ENCODE measurements around the gene SHMT2. TPM values are rescaled to one million over a fixed set of nuclear protein-coding genes. Genes with fewer than 3 reads are reported as not detected.

SHMT2 gene
- total RNA-seq, result 162 and 165 TPM in 2 replicates
- long read RNA-seq, transcript SHMT2-203 (12 exons, 2,121 nt), result minor isoform, 5 of 907 reads
- long read RNA-seq, transcript SHMT2-201 (12 exons, 2,537 nt), result major isoform, 786 of 907 reads
- long read RNA-seq, transcript SHMT2-226 (11 exons, 2,215 nt), result minor isoform, 10 of 907 reads
- long read RNA-seq, partial matches to known transcripts, result 29 of 907 reads
- long read RNA-seq, other reads (novel, unspliced or antisense), result 72 of 907 reads

DNA sequence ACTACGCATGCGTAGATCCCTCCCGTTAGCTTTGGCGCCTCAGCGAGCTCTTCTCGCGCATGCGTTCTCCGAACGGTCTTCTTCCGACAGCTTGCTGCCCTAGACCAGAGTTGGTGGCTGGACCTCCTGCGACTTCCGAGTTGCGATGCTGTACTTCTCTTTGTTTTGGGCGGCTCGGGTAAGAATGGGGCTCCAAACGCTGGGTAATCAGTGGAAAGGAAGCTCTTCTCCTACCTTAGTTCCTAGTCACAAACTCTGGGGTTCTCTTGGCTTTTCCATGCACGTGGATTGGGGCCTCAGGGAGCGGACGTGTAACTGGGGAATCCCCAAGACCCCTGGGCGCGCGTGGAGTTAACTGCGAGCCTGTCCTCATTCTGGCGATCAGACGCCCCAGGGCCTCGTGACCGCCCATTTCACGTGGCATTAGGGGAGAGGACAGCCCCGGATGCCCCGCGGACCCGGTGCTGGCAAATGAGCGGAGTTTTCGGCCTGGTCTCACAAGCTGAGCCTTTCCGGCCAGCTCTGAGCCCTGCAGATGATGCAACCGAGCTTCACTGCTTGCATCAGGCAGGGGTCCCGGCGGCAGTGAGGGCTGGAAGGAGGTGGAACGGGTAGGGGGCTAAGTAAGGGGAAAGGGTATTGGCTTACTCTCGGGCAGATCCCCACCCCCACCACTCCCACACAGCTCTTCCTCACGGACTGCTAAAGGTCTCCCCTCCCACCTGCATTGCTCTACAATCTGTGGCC lies at the start of gene SHMT2:
TSS of gene SHMT2 (plus strand) at position 78 of the 747 bp plus-strand sequence. CDS start at position 146, 68 bp downstream.
- TF ChIP-seq, protein P1, sequence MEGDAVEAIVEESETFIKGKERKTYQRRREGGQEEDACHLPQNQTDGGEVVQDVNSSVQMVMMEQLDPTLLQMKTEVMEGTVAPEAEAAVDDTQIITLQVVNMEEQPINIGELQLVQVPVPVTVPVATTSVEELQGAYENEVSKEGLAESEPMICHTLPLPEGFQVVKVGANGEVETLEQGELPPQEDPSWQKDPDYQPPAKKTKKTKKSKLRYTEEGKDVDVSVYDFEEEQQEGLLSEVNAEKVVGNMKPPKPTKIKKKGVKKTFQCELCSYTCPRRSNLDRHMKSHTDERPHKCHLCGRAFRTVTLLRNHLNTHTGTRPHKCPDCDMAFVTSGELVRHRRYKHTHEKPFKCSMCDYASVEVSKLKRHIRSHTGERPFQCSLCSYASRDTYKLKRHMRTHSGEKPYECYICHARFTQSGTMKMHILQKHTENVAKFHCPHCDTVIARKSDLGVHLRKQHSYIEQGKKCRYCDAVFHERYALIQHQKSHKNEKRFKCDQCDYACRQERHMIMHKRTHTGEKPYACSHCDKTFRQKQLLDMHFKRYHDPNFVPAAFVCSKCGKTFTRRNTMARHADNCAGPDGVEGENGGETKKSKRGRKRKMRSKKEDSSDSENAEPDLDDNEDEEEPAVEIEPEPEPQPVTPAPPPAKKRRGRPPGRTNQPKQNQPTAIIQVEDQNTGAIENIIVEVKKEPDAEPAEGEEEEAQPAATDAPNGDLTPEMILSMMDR (IDR thresholded peaks at IDR 0.05; ENCODE audit: unreplicated experiment), result no peak
- peaks cover 35% of the 10 kb centered on the region for H3K4me1 Mint-ChIP-seq (ENCODE audit: low read depth)
- peaks cover 30% of the 10 kb centered on the region for H3K27me3 Mint-ChIP-seq
- no peaks in the 10 kb centered on the region for H3K9me3 Mint-ChIP-seq (ENCODE audit: low read depth)
- peak within 1 kb of the TSS; percentile 98 for H3K4me3 Mint-ChIP-seq (ENCODE audit: low read depth)
- H3K36me3 Mint-ChIP-seq (ENCODE audit: insufficient read depth), result peaks cover 26% of the 10 kb centered on the region
- DNase-seq (ENCODE audit: low spot score, unreplicated experiment), result peak; percentile 90
- H3K27ac Mint-ChIP-seq, result peak within 1 kb of the TSS; percentile 99

DNA sequence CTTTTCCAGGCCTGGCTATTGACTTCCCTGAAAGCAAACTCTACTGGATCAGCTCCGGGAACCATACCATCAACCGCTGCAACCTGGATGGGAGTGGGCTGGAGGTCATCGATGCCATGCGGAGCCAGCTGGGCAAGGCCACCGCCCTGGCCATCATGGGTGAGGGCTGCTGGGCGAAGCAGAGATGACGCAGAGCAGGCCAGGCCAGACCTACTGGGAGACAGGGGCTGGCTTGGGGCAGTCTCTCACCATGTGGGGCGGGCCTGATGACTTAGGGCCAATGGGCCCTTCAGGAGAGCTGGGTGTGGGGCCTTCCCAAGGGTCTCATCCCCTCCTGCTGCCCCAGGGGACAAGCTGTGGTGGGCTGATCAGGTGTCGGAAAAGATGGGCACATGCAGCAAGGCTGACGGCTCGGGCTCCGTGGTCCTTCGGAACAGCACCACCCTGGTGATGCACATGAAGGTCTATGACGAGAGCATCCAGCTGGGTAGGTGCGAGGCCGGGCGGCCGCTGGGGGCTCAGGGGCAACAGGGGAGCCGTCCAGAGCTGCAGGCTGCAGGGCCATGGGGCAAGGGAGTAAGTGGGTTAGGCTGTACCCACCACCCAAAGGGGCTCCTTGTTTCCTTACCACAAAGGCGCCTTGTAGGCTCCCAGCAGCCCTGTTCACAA lies 49.1 kb upstream of the SHMT2 start:
- DNase-seq (ENCODE audit: low spot score, unreplicated experiment), result no peak
- TF ChIP-seq, protein P1 (IDR thresholded peaks at IDR 0.05; ENCODE audit: unreplicated experiment), result no peak
- Mint-ChIP-seq H3K27me3 (no peaks in the 10 kb centered on the region), H3K4me1 (ENCODE audit: low read depth) (no peaks in the 10 kb centered on the region), H3K4me3 (ENCODE audit: low read depth) (no peak overlapping the region), H3K27ac (no peak overlapping the region), H3K36me3 (ENCODE audit: insufficient read depth) (peaks cover 17% of the 10 kb centered on the region), H3K9me3 (ENCODE audit: low read depth) (no peaks in the 10 kb centered on the region)

DNA sequence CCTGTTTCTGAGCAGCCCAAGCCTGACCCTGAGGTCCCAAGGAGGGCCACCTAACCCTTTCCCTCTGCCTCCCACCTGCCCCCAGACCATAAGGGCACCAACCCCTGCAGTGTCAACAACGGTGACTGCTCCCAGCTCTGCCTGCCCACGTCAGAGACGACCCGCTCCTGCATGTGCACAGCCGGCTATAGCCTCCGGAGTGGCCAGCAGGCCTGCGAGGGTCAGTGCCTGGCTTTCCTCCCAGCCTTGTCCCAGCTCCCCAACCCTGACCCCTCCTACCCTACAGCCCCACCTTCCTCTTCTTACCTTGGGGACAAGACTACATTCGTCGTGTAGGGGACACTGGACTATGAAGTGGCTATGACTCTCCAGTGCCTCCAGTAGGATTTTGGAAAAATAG lies 48.4 kb upstream of the SHMT2 start:
- Mint-ChIP-seq H3K36me3 (ENCODE audit: insufficient read depth) (peaks cover 13% of the 10 kb centered on the region), H3K9me3 (ENCODE audit: low read depth) (no peaks in the 10 kb centered on the region), H3K27me3 (no peaks in the 10 kb centered on the region), H3K4me1 (ENCODE audit: low read depth) (no peaks in the 10 kb centered on the region), H3K27ac (no peak overlapping the region), H3K4me3 (ENCODE audit: low read depth) (no peak overlapping the region)
- TF ChIP-seq, protein P1 (IDR thresholded peaks at IDR 0.05; ENCODE audit: unreplicated experiment), result no peak
- DNase-seq (ENCODE audit: low spot score, unreplicated experiment), result no peak

DNA sequence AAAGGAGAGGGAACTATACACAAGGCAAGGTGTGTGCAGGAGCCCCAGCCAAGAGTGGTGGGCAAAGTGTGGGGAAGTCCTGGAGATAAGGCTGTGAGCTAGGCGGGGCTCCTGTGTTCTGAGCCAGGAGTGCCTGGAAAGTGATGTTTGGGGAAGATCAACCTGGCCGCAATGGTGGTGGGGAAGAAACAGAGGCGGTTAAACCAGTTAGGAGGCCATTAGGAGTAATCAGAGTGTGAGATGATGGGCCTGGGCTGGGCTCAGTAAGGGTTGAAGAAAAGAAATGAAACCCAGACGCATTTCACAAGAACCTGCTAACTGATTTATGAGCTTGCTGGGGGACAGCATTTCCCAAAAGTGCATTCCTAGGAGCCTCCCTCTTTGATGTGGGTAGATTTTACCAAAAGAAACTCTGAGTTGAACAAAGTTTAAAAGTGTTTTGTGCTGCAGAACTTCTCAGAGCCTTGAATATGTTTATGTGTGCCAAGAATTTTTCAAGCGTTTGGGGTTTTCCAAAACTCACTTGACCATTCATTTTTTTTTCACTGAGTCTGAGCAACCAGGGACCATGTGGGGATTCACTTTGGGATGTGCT lies 47.9 kb upstream of the SHMT2 start:
- H3K27ac Mint-ChIP-seq, result no peak overlapping the region
- no peak for DNase-seq (ENCODE audit: low spot score, unreplicated experiment)
- no peaks in the 10 kb centered on the region for H3K27me3 Mint-ChIP-seq
- no peaks in the 10 kb centered on the region for H3K9me3 Mint-ChIP-seq (ENCODE audit: low read depth)
- no peaks in the 10 kb centered on the region for H3K4me1 Mint-ChIP-seq (ENCODE audit: low read depth)
- peaks cover 10% of the 10 kb centered on the region for H3K36me3 Mint-ChIP-seq (ENCODE audit: insufficient read depth)
- H3K4me3 Mint-ChIP-seq (ENCODE audit: low read depth), result no peak overlapping the region
- TF ChIP-seq, protein P1 (IDR thresholded peaks at IDR 0.05; ENCODE audit: unreplicated experiment), result no peak
